Activated T-helper 1 cell treated with anti-CD3 and anti-CD28 coated beads, Interleukin-2, amount 50 U/mL, for 16 hours (primary cell): ENCODE measurements around the gene PAK4.
"Not testable (repeated sequence)": the region's sequence is repeated elsewhere in the genome, so short reads cannot be mapped to it uniquely, and the experiment has no call there.

Experiments
- DNase-seq, 2 donors: peaks; one replicate each; pipeline ENCODE4 v3.0.0-alpha.2; 2020; ENCODE audit warnings: low read depth in 1 of 2, low spot score in 1 of 2

The PAK4 gene

GRCh38 chr19:39129116-39129515 lies 3.5 kb downstream of the PAK4 start:
- no peak for DNase-seq

DNA sequence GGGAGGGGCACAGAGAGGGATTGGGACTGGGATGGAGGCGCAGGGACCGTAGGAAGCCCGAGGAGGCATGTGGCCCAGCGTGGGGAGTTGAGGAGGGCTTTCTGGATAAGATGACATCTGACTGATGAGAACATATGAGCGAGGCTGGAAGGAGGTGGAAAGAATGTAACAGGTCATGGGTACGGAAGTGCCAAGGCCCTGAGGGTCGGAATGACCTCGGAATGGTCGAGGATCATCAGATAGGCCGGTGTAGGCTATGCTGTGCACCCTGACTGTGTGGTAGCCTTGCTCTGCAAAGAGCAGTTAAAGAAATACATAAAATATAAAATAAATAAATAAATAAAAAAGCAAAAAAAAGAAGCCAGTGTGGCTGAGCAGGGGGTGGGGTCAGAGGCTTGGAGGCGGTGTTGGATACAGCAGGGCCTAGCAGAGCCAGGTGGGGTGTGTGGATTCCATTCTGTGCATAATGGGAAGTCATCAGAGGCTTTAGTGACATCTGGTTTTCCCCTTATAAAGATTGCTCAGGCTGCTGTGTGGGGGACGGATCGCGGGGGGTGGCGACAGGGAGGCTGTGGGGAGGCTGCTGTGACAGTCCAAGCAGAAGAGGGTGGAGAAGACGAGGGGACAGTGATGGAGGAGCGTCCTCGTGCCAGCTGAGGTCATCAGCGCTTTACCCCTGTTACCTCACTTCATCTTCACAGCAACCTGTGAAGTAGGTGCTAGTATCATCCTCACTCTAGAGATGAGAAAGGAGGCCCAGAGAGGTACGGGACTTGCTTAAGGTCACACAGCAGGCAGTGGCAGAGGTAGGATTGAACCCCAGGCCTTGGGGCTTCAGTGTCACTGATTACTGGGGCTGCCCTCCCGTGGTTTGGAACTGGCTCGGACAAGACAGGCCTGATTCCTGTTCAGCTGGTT lies 5.0 kb downstream of the PAK4 start:
- no peak for DNase-seq

DNA sequence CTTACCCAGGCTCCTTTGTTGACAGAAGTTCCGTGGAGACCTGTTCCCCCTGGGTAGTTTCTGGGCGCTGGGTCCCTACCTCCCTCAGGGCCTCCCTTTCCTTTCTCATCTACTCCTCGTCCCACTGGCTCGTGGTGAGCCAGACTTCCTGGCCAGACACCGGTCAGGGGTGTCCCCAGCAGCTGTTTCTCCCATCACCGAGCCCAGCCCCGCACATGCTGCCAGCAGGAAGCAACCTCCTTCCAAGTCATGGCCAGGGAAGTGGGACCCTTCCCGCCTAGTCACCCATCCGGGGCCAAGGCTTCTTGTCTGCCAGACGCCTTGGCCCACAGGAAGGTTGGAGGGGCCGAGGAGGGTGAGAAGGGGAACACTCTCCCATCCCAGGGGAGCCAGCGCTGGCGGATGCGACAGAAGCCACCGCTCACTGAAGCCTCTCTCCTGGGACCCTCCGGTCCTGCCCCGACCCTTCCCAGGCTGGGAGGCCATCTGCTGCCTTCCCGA lies 5.7 kb downstream of the PAK4 start:
- DNase-seq, result no peak

DNA sequence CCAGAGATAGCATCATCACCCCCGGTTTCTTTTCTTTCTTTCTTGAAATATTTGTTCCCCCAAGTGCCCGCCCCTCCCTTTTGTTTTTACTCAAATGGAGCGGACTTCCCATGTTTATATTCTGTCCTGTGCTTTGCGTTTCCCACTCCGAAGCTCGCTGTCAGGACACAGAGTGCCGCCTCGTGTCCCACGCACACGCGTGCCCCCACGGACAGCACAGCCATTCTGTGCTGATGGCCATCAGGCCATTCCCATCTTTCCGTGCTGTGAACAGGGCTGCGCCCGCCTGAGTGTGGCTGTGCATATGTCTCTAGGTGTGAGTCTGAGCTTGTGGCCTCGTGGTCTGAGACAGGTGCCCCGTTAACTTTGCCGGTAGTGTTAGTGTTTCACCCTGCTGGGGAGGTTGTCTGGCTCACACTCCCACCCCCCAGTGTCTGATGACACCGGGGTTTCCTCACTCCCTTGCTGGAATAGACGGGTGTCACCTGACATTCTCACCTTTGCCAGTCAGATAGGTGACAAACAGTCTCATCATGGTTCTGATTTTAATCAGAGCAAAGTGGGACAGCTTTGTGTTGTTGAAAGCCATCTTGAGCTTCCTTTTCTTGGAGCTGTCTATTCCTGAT lies 6.9 kb downstream of the PAK4 start:
- no peak for DNase-seq

DNA sequence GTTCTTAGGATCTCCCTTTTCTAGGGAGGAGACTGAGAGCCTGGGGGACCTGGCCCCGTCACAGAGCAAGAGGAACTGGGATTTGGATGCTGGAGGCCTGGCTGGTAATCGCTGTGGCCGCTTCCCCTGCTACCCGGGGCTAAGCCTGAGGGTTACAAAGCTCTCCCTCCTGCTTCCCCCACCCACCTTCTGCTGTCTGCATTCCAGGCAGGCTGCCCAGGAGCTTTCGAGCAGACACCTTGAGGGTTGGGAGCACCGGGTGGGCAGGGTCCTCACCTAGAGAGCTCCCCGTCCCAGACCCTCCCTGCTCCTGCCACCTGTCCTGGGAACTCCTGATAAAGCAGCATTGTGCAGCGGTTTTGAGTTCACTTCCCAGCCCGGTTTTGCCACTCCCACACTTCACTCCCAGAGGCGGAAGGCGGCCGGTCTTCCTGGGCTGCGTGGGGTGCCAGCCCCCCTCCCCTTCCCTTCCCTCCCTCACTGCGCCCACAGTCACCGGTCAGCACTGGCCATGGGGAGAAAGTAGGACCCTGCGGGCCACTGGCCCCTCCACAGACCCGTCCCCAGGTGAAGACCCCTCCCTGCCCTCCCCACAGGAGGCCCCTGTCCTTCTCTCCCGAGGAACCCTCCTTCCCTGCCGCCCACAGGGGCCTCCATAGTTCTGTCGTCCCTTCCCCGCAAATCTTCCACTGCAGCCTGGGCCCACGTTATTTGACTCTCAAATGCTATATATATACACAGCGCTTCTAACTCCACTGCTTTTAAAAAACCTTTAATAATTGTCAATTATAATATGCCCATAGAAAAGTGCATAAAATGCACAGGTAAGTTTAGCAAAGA lies 8.1 kb downstream of the PAK4 start:
- DNase-seq, result no peak

DNA sequence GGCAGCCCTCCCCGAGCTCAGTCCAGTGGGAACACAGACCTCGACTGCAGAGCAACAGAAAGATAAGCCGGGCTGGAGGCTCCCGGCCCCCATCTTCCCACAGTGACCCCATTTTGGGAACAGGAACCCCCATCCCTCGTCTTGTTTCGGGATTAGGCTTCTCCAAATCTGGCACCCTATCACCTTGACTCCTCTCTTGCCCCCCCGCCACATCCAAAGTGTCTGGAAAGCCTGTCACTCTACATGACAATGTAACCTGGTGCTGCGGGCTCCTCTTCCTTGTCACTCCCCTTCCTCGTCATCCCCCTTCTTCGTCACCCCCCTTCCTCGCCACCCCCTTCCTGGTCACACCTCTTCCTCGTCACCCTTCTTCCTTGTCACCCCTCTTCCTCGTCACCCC lies 10.1 kb downstream of the PAK4 start:
- no peak for DNase-seq

GRCh38 chr19:39136225-39136940 lies 10.8 kb downstream of the PAK4 start:
- DNase-seq, result no peak

GRCh38 chr19:39137131-39137530 lies 11.5 kb downstream of the PAK4 start:
- DNase-seq, result no peak

- no peak for DNase-seq
These were observed 12.9 kb downstream of the PAK4 start for GRCh38 chr19:39138221-39139211.

DNA sequence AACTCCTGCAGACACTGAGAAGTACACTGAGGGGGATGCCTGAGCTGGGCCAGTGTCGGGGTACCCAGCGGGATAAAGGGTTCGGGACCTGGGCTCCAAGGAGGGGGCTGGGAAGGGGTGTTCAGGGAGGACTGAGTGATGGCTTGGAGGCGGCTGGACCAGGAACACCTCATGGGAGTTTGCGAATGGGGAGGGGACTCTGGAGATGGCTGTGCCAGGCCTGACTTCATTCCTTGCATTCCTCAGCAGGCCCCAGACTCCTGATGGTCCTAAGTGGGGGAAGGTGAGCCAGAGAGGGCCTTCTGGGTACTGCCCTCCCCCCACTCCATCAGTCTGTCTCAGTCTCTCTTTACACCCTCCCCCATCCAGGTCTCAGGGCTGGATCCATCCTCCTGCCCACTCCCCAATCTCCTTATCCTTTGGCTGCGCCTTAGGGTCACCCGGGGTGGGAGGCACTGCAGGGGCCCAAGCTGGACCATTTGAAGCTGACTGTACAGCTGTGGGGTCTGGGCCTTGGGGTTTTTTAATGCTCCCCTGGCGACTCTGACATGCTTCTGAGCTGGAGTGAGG lies 13.8 kb downstream of the PAK4 start:
- no peak for DNase-seq

DNA sequence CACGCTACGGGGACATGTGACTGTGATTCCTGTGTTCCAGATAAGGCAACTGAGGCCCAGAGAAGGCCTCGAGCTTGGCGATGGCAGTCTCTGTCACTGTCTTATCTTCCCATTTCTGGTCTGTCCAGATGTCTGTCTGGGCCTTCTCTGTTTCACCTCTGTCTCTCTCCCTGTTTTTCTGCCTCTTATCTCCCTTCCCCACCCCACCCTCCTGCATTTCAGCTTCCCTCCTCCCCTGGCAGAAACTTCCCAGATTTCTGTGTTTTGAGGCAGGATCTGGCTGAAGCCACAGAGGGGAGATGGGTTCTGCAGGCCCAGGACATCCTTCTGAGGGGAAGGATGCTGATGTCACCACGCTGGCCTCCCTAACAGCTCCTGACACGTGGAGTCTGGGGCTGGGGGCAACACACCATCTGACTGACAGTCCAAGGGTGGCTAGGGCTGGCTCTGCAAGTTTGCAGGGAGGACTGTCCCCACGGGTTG lies 14.4 kb downstream of the PAK4 start:
- DNase-seq, result no peak

DNA sequence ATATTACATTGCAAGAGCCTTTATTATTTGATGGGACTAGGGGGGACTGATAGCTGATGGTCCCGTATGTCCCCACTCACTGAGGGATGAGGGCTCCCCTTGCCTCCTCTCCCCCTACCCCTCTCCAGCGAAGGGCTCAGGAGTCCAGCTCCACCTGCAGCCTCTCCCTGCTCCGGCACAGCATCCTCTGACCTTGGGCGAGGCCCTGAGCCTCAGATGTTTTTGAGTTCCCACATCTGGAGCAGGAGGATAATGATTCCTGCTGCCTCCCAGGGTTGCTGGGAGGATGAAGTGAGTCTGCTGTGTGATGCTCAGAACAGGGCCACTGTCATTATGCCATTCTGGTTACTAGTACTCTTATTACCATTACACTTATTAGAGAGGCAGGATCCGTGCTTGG lies 15.0 kb downstream of the PAK4 start:
- no peak for DNase-seq

- no peak for DNase-seq
These were observed 16.3 kb downstream of the PAK4 start for GRCh38 chr19:39141929-39142328.

GRCh38 chr19:39142630-39143029 lies 17.0 kb downstream of the PAK4 start:
- DNase-seq, result no peak

DNA sequence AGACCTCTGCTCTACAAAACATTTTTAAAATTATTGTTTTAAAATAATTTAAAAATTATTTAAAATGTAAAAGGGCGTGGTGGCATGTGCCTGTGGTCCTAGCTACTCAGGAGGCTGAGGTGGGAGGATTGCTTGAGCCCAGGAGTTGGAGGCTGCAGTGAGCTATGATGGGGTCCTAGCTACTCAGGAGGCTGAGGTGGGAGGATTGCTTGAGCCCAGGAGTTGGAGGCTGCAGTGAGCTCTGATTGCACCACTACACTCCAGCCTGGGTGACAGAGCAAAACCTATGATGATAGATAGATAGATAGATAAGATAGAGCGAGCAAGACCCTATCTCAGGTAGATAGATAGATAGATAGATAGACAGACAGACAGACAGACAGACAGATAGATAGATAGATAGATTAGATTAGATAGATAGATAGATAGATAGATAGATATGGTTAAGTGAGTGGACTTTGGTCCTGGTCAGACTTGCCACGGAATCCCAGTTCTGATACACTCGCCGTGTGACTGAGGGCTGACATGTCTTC lies 18.2 kb downstream of the PAK4 start:
- not testable (repeated sequence) for DNase-seq

GRCh38 chr19:39144290-39145071 lies 18.9 kb downstream of the PAK4 start:
- DNase-seq, result no peak

GRCh38 chr19:39145180-39145953 lies 19.8 kb downstream of the PAK4 start:
- DNase-seq, result no peak
